Prostate gland (tissue), 2 donors: Measurements from ENCODE around the gene MICAL3. TPM values are rescaled to one million over a fixed set of nuclear protein-coding genes. Genes with fewer than 3 reads are reported as not detected.

Experiments used
- DNase-seq: peaks from one replicate; pipeline ENCODE4 v3.0.0-alpha.2; 2019; ENCODE audit warnings: low spot score
- H3K27ac ChIP-seq, 2 donors: fragments of 200-600 bp; sonication (generic); 2 replicates each; pipeline ENCODE4 v1.5.1; 2017 to 2019
- H3K27me3 ChIP-seq: fragments of 200-600 bp; sonication (generic); replicated peaks from 2 replicates; pipeline ENCODE4 v1.5.1; 2019; ENCODE audit not compliant: insufficient read depth
- H3K36me3 ChIP-seq, 2 donors: fragments of 200-600 bp; sonication (generic); 1 replicate in 1 of 2; 2 replicates in 1 of 2; pipeline versions ENCODE4 v1.5.1 to v1.8.1; 2017 to 2019
- H3K4me1 ChIP-seq: fragments of 200-600 bp; sonication (generic); replicated peaks from 2 replicates; pipeline ENCODE4 v1.5.1; 2019
- H3K4me3 ChIP-seq, 2 donors: fragments of 200-600 bp; sonication (generic); 2 replicates each; pipeline ENCODE4 v1.5.1; 2017 to 2019
- H3K9me3 ChIP-seq: fragments of 200-600 bp; sonication (generic); 2 replicates; pipeline ENCODE4 v1.5.1; 2017
- POLR2A ChIP-seq: fragments of 450-650 bp; IDR thresholded peaks from one replicate; pipeline ENCODE4 v1.6.1; 2016; ENCODE audit warnings: antibody characterized with exemption, mild to moderate bottlenecking
- POLR2AphosphoS5 ChIP-seq: sonication (generic); formaldehyde crosslinking; IDR thresholded peaks from one replicate; pipeline ENCODE4 v1.6.1; 2017; ENCODE audit warnings: antibody characterized with exemption
- WGBS: methylation state at CpG from one replicate; pipeline ENCODE4 v1.1.5; 2018; 5-methylcytosine and 5-hydroxymethylcytosine counted together
- intact Hi-C: fragments of 100-400 bp; cut with DNase I; formaldehyde crosslinking; loops from one replicate; pipeline ENCODE4 v1.14.2; 2022
- total RNA-seq, 2 donors: library from RNA; depleted of rRNA; stranded (reverse); fragments of >200 nt; gene quantifications; one replicate each; pipeline ENCODE4 v1.1.0, GENCODE V29; 2016
- TF ChIP-seq, protein P1 (sequence below), 4 experiments: fragments of 200-600 bp in 2 of 4; fragments of 450-650 bp in 2 of 4; sonication (generic) in 2 of 4; IDR thresholded peaks; 1 replicate in 3 of 4; 2 replicates in 1 of 4; pipeline ENCODE4 v1.5.1; 2016 to 2019; ENCODE audit warnings: antibody characterized with exemption in 4 of 4, mild to moderate bottlenecking in 2 of 4, moderate library complexity in 2 of 4

The MICAL3 gene
- total RNA-seq, 2 donors from 2014 or later, result 58.6 to 78.7 TPM

DNA sequence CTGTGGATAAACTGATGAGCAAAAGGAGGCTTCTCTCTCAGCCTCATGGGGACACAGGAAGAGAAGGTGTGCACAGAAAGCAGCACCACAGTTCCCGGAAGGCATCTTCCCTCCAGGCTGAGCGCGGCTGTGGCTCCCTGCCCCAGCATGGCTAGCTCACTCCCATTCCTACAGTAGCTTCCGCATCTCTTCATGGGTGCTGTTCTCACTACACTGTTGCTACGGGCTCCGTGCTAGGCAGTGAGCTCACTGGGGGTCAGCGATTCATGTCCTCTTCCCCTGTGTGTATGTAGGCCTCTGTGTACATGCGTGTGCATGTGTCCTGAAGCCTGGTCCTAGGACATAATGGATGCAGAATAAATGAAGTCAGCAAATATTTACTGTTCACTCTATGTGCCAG is 64.3 kb downstream of the MICAL3 start:
- Histone ChIP-seq H3K27ac (no peak overlapping the region), H3K4me3 (no peak overlapping the region), H3K4me1 (no peaks in the 10 kb centered on the region), H3K9me3 (no peaks in the 10 kb centered on the region), H3K36me3 (no peaks in the 10 kb centered on the region), H3K27me3 (no peaks in the 10 kb centered on the region)
- intact Hi-C loops, result no loop called here
- TF ChIP-seq, protein P1, sequence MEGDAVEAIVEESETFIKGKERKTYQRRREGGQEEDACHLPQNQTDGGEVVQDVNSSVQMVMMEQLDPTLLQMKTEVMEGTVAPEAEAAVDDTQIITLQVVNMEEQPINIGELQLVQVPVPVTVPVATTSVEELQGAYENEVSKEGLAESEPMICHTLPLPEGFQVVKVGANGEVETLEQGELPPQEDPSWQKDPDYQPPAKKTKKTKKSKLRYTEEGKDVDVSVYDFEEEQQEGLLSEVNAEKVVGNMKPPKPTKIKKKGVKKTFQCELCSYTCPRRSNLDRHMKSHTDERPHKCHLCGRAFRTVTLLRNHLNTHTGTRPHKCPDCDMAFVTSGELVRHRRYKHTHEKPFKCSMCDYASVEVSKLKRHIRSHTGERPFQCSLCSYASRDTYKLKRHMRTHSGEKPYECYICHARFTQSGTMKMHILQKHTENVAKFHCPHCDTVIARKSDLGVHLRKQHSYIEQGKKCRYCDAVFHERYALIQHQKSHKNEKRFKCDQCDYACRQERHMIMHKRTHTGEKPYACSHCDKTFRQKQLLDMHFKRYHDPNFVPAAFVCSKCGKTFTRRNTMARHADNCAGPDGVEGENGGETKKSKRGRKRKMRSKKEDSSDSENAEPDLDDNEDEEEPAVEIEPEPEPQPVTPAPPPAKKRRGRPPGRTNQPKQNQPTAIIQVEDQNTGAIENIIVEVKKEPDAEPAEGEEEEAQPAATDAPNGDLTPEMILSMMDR (IDR thresholded peaks at IDR 0.05), result no peak
- TF ChIP-seq POLR2A (no peak), POLR2AphosphoS5 (no peak)
- DNase-seq, result no peak
- 95% methylated on average over 8 of the region's 8 CpGs for WGBS

DNA sequence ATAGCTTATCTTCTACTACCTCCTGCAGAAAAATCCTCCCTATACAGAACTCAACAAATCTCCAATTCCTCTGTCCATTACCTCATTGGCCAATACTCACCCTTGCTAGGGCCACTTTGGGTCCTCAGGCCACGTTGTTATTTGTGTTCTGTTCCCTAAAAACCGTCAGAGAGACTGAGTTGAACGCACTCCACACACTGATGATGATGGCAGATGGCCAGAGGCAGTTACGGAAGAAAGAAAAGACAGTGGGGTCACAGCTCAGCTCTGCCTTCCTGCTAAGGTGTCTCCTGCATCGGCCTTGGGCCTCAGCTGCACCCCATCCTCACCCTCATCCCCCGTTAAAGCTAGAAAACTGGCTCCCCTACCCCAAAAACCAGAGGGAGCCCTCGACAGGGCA is 66.2 kb downstream of the MICAL3 start:
- H3K27ac ChIP-seq, result no peak overlapping the region
- H3K9me3 ChIP-seq, result no peaks in the 10 kb centered on the region
- H3K4me3 ChIP-seq, result no peak overlapping the region
- no peaks in the 10 kb centered on the region for H3K36me3 ChIP-seq
- peaks cover 4% of the 10 kb centered on the region for H3K4me1 ChIP-seq
- H3K27me3 ChIP-seq, result no peaks in the 10 kb centered on the region
- WGBS, result 55% methylated on average over 7 of the region's 7 CpGs
- DNase-seq, result no peak
- TF ChIP-seq, protein P1 (IDR thresholded peaks at IDR 0.05), result no peak
- TF ChIP-seq POLR2A, result no peak
- TF ChIP-seq POLR2AphosphoS5, result no peak
- intact Hi-C loops, result no loop called here

DNA sequence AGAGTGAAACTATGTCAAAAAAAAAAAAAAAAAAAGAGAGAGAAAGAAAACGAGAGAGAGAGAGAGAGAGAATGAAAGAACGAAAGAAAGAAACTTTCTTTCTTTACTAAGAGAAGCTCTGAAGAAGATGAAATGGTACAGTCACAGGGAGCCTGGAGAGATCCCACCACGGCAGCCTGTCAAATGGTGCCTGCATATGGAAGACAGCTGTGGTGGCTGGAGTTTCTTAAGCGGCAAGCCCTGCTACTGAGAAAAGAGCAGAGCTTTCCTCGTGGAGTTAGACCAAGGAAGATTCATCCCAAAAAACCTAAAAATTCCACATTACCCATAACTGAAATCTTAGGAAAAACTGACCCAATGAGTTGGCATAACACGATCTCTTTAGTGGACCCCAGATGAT is 66.7 kb downstream of the MICAL3 start:
- 68% methylated on average over 6 of the region's 6 CpGs for WGBS
- intact Hi-C loops, result no loop called here
- Histone ChIP-seq H3K4me1 (peaks cover 4% of the 10 kb centered on the region), H3K4me3 (no peak overlapping the region), H3K36me3 (no peaks in the 10 kb centered on the region), H3K27ac (no peak overlapping the region), H3K27me3 (no peaks in the 10 kb centered on the region), H3K9me3 (no peaks in the 10 kb centered on the region)
- DNase-seq, result no peak
- no peak for TF ChIP-seq POLR2A
- TF ChIP-seq POLR2AphosphoS5, result no peak
- TF ChIP-seq, protein P1 (IDR thresholded peaks at IDR 0.05), result no peak

DNA sequence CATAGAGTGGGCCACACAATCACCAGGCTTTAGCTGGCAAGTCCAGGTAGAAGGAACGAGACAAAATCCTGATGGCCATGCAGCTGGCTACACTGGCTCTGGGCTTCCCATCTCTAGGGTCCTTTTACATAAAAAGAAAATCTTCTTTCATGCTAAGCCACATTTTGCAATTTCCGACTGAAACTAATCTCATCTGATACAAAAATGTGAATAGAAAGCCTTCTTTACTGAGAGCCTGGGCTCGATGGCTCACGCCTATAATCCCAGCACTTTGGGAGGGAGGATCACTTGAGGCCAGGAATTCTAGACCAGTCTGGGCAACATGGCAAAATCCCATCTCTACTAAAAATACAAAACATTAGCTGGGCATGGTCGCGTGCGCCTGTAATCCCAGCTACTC is 67.2 kb downstream of the MICAL3 start:
- H3K27ac ChIP-seq, result no peak overlapping the region
- H3K27me3 ChIP-seq, result no peaks in the 10 kb centered on the region
- no peak for DNase-seq
- H3K4me1 ChIP-seq, result peaks cover 4% of the 10 kb centered on the region
- no peaks in the 10 kb centered on the region for H3K9me3 ChIP-seq
- 81% methylated on average over 7 of the region's 7 CpGs for WGBS
- TF ChIP-seq POLR2A (no peak), POLR2AphosphoS5 (no peak)
- TF ChIP-seq, protein P1 (IDR thresholded peaks at IDR 0.05), result no peak
- no peak overlapping the region for H3K4me3 ChIP-seq
- intact Hi-C loops, result no loop called here
- no peaks in the 10 kb centered on the region for H3K36me3 ChIP-seq

DNA sequence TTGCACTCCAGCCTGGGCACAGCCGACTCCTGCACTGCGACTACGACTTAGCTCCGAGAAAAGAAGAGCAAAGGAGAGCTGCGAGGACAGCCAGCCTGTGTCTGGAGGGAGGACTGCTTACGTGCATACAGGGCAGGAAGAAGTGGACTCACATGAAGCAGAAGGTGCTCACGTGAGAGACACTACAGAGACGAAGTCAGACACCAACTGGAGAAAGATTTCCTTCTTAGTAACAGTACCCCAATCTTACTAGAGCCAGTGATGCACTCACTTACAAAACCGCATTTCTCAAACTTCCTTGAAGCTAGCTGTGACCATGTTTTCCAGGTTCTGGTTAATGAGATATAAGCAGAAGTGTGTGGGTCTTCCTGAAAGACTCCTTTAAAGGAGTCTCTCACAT is 67.7 kb downstream of the MICAL3 start:
- no peaks in the 10 kb centered on the region for H3K36me3 ChIP-seq
- H3K4me3 ChIP-seq, result no peak overlapping the region
- no peak for DNase-seq
- intact Hi-C loops, result no loop called here
- WGBS, result 88% methylated on average over 9 of the region's 9 CpGs
- H3K27me3 ChIP-seq, result no peaks in the 10 kb centered on the region
- H3K27ac ChIP-seq, result no peak overlapping the region
- no peak for TF ChIP-seq POLR2A
- no peak for TF ChIP-seq POLR2AphosphoS5
- TF ChIP-seq, protein P1 (IDR thresholded peaks at IDR 0.05), result no peak
- H3K9me3 ChIP-seq, result no peaks in the 10 kb centered on the region
- peaks cover 4% of the 10 kb centered on the region for H3K4me1 ChIP-seq
